ENCODE data around the gene AP3M1.
A peak's percentile ranks its signal among the peaks of the same experiment; 100 is the strongest.
"Not testable (repeated sequence)": the region's sequence is repeated elsewhere in the genome, so short reads cannot be mapped to it uniquely, and the experiment has no call there.

Gene AP3M1

DNA sequence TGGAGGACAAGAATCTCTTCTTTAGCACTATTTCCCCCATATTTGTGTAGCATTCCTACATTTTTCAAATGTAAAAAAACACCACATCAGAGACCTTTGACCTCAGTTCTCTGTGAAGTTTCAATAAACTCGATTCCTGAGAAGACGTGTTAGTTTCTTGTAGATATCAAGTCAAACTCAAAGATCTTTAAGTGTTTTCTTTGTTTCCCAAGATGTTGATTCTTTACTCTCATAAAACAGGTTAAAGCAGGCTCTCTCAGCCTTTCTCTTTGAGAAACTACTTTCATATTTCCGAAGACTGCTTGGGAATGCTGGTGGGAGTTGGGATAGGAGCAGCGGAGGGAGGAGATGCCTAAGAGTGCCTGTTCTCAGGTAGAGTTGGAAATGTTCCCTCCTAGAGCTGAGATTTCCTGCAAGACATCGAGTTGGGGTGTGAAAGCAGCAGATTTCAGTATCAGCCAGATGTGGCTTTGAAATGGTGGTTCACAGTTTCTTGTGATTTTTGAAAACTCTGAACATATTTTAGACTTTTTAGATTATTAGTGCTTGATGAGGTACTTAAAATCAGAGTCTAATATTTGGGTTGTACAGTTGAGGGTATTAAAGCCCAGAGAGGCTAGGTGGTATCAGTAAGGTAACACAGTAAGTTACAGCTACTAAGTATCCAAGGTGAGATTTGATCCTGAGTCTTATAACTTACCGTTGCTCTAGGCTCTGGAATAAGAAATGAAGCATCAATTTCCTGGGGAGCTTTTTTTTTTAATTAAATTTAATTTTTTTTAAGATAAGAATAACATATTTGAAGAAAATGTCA, 14.3 kb upstream of the AP3M1 start:
- no peak for DNase-seq
- in situ Hi-C loops (cut with MboI; ENCODE audit: low pct_unique_long_range_greater_than_20kb, low sequenced_read_pairs) = no loop called here

- in situ Hi-C loops (cut with MboI; ENCODE audit: low pct_unique_long_range_greater_than_20kb, low sequenced_read_pairs) = no loop called here
- no peak for DNase-seq
Measured at GRCh38 chr10:74163319-74164068, 12.9 kb upstream of the AP3M1 start.

DNA sequence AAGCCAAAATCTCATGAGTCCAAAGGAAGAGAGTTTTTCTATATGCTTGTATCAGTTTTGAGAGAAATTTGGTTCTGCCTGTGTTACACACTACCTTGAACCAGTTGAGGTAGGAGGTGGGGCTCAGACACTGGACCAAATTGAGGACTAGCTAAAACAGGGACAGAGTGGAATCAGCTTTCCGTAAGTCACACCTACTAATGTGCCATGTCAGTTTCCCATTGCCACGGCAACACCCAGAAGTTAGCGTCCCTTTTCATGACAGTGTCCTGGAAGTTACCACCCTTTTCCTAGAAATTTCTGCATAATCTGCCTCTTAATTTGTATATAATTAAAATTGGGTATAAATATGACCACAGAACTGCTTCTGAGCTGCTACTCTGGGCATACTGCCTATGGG, 9.4 kb upstream of the AP3M1 start:
- DNase-seq = no peak
- in situ Hi-C loops (cut with MboI; ENCODE audit: low pct_unique_long_range_greater_than_20kb, low sequenced_read_pairs) = no loop called here

GRCh38 chr10:74156919-74157289, 6.3 kb upstream of the AP3M1 start:
- peak; percentile 61 for DNase-seq
- in situ Hi-C loops (cut with MboI; ENCODE audit: low pct_unique_long_range_greater_than_20kb, low sequenced_read_pairs) = no loop called here

DNA sequence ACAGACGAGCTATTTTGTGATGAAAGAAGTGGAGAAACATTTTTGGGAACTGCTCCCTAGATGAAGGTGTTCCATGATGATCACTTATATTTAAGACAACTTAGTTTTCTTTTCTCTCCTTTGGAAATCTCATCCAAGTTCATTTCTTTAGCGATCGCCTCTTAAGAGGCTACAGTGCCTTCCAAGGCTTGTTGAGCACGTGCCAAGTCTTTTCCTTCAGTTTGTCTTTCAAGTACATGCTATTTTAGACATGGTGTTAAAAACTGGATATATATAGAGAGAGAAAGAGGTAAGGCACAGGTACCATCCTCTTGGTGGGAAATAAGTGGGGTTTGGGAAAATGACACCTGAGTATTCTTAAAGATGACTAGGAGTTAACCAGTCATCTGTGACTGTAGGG, 3.0 kb upstream of the AP3M1 start:
- DNase-seq = no peak
- in situ Hi-C loops (cut with MboI; ENCODE audit: low pct_unique_long_range_greater_than_20kb, low sequenced_read_pairs) = no loop called here

- DNase-seq = no peak
- in situ Hi-C loops (cut with MboI; ENCODE audit: low pct_unique_long_range_greater_than_20kb, low sequenced_read_pairs) = no loop called here
Measured at GRCh38 chr10:74153123-74153522, 2.5 kb upstream of the AP3M1 start.

- DNase-seq = no peak
- in situ Hi-C loops (cut with MboI; ENCODE audit: low pct_unique_long_range_greater_than_20kb, low sequenced_read_pairs) = no loop called here
Measured at GRCh38 chr10:74151879-74152722, 1.5 kb upstream of the AP3M1 start.

DNA sequence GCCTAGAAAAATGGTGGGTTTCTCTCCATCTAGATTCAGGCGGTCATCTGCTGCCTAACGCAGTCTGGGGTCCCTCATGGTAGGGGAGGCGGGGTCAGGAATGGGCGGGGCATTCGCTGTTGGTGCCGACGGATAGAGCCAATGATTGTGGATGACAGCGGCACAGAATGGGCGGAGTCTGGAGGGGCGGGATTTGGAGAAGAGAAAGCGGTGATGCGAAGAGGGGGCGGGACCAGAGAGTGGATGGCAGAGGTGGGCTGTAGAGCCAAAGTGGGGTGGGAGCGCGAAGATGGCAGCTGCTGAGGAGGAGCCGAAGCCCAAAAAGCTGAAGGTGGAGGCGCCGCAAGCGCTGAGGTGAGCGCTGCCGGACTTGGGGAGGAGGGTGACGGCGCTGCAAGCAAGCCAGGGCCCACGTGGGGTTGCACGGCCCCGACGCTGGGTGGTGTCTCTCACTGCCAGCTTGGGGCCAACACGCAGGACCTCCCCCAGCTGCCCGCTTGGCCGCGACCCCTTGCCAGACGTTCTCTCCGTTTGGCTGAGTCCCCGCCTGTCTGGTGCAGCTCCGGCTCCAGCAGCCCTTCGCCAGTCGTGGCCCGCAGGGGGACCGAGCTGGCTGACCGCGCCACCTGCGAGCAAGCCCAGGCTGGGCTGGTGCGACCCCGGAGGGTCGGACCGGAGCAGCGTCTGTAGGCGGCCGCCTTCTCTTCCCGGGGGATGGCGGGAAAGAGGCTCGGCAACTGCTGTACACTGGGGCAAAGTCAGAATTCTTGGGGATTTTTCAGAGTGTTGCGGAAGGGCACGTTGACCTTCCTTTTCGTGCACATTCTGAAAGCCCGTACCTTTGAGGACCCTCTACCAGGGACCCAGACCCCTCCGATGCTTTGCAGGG, 606 bp upstream of the AP3M1 start, which contains the start of gene ADK:
Gene ADK (plus strand): TSS at position 232 of the 889 bp plus-strand sequence. CDS start 58 bp downstream, at position 290.
- in situ Hi-C loops (cut with MboI; ENCODE audit: low pct_unique_long_range_greater_than_20kb, low sequenced_read_pairs) = no loop called here
- DNase-seq = peak; percentile 99

DNA sequence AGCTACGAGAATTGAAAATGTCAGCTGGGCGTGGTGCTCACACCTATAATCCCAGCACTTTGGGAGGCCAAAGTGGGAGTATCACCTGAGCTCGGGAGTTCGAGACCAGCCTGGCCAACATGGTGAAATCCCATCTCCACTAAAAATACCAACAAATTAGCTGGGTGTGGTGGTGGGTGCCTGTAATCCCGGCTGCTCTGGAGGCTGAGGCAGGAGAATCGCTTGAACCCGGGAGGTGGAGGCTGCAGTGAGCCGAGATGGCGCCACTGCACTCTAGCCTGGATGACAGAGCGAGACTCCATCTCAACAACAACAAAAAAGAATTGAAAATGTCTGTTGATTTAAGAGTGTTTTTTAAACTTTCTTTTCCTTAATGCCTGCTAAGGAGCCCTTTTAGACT, 3.6 kb downstream of the AP3M1 start:
- in situ Hi-C loops (cut with MboI; ENCODE audit: low pct_unique_long_range_greater_than_20kb, low sequenced_read_pairs); DNase-seq: not testable (repeated sequence)

GRCh38 chr10:74145133-74145532, 5.5 kb downstream of the AP3M1 start:
- in situ Hi-C loops (cut with MboI; ENCODE audit: low pct_unique_long_range_greater_than_20kb, low sequenced_read_pairs) = no loop called here

DNA sequence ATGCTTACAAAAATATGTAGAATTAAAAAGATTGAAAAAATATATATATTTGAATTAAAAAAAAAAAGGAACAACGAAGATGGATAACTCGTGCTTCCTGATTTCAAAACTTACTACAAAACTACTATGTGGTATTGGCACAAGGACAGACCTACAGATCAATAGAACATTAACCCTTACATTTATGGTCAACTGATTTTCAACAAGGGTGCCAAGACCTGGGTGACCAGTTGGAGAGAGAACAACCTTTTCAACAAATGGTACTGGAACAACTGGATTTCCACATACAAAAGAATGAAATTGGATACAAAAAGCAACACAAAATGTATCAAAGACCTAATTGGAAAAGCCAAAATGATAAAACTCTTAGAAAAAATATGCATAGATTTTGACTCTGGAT, 10.1 kb downstream of the AP3M1 start:
- no peak for DNase-seq
- in situ Hi-C loops (cut with MboI; ENCODE audit: low pct_unique_long_range_greater_than_20kb, low sequenced_read_pairs) = no loop called here

More at GRCh38 chr10:74145133-74145532, 5.5 kb downstream of the AP3M1 start:
- DNase-seq = no peak

DNA sequence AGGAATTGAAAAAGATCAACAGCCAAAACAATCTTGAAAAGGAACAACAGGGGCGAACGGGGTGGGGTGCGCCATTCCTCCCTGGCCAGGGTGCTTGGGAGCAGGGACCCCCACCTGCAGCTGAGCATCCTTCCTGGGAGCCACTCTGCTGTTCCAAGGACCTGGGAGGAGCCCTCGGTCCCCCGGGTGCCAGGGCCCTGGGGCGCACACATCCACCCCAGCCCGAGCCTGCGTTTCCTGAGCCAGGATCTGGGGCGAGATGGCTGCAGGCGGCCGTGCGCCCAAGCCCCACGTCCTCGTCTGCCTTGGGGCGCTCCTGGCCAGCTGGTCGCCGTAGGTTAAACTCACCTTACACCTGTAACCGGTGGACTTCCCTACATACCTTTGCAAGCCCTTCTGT, 10.6 kb downstream of the AP3M1 start:
- in situ Hi-C loops (cut with MboI; ENCODE audit: low pct_unique_long_range_greater_than_20kb, low sequenced_read_pairs) = no loop called here

DNA sequence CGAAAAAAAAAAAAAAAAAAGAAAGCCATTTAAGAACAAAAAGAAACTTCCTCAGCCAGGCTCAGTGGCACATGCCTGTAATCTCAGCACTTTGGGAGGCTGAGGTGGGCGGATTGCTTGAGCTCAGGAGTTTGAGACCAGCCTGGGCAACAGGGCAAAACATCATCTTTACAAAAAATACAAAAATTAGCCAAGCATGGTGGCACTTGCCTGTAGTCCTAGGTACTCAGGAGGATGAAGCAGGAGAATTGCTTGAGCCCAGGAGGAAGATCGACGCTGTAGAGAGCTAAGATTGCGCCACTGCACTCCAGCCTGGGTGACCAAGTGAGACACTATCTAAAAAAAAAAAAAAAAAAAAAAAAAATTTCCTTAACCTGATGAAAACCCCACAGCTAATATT, 12.0 kb downstream of the AP3M1 start:
- DNase-seq; in situ Hi-C loops (cut with MboI; ENCODE audit: low pct_unique_long_range_greater_than_20kb, low sequenced_read_pairs): not testable (repeated sequence)

More for the DNA sequence above, 10.6 kb downstream of the AP3M1 start:
- DNase-seq = no peak

DNA sequence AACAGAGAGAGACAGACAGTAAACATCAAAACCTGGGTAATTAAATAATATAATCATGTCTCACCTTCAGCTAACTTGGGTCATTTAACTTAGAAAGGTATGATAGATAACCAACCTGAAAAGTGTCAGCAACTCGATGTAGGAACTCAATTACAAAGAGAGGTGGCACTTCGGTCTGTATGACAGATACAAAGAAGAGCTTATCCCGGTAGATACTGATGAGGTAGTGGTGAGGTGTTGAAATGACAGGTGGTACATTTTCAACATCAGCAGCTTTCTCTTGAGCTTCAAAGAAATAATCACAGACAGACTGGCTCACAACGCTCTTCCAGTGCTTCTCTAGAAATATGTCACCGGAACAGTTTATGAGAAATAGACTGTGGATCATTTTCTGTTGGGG, 12.6 kb downstream of the AP3M1 start:
- no peak for DNase-seq
- in situ Hi-C loops (cut with MboI; ENCODE audit: low pct_unique_long_range_greater_than_20kb, low sequenced_read_pairs) = no loop called here

GRCh38 chr10:74135452-74135851, 15.2 kb downstream of the AP3M1 start:
- DNase-seq = no peak
- in situ Hi-C loops (cut with MboI; ENCODE audit: low pct_unique_long_range_greater_than_20kb, low sequenced_read_pairs) = no loop called here

DNA sequence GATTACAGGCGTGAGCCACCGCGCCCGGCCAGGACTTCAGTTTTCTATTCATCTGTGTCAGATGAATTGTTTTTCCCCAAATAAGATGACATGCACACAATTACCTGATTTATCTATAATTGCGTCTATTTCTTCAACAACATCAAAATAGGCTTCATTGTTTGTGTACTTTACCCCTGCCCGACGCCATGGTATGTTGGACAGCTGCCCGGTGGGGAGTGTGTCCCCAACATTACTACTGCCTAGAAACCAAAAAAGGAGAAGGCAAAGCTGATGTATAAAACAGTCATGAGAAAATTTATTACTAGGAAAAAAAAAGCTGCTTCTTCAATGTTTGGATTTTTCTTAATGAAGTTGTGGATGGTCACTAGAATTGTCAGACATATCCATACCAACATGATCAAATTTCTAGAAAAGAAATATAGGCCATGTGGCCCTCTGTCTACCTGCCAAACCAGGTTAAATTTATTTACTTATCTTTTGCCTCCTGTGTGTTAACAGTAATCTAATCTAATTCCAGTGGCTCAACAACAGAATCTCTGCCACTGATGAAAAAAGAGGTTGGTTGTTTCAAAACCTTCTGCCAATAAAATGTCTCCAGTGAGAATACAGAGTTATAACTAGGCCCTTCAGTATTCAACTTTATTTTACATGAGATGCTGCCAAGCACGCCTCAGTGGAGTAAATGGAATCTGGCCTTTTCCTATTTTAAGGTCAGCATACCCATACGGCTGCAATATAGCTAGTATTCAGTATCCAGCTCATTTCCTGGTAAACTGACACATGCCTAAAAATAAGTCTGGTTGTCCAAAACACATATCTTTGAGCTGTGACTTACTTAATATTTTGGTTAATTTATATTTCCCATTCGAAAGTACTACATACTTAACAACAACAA, 16.5 kb downstream of the AP3M1 start:
- in situ Hi-C loops (cut with MboI; ENCODE audit: low pct_unique_long_range_greater_than_20kb, low sequenced_read_pairs) = no loop called here

GRCh38 chr10:74123081-74123480, 27.5 kb downstream of the AP3M1 start:
- in situ Hi-C loops (cut with MboI; ENCODE audit: low pct_unique_long_range_greater_than_20kb, low sequenced_read_pairs) = no loop called here
- DNase-seq = no peak

More for the DNA sequence above, 16.5 kb downstream of the AP3M1 start:
- no peak for DNase-seq

- no peak for DNase-seq
- in situ Hi-C loops (cut with MboI; ENCODE audit: low pct_unique_long_range_greater_than_20kb, low sequenced_read_pairs) = no loop called here
Measured at GRCh38 chr10:74122060-74122459, 28.6 kb downstream of the AP3M1 start.

All from KBM-7 (cell line).